Measurements from ENCODE around the gene CCDC190.
"Not testable (repeated sequence)": the region's sequence is repeated elsewhere in the genome, so short reads cannot be mapped to it uniquely, and the experiment has no call there.

CCDC190 gene

GRCh38 chr1:162823771-162824525, 37.0 kb downstream of the CCDC190 start:
- no peak overlapping the region for H2AFZ ChIP-seq (ENCODE audit: low read length)
- H4K20me1 ChIP-seq (ENCODE audit: insufficient read depth, low read length, poor library complexity, severe bottlenecking): no peaks in the 10 kb centered on the region
- H3K9me3 ChIP-seq (ENCODE audit: insufficient read depth, low read depth, low read length): no peaks in the 10 kb centered on the region
- no peaks in the 10 kb centered on the region for H3K4me1 ChIP-seq (ENCODE audit: insufficient read depth, low read length, poor library complexity, severe bottlenecking)
- H3K79me2 ChIP-seq (ENCODE audit: insufficient read depth, low read length): no peaks in the 10 kb centered on the region
- no peaks in the 10 kb centered on the region for H3K27me3 ChIP-seq (ENCODE audit: insufficient read depth, low read length, poor library complexity, severe bottlenecking)
- no peaks in the 10 kb centered on the region for H3F3A ChIP-seq (ENCODE audit: low read depth)
- H3K9me2 ChIP-seq (replicated peaks; ENCODE audit: low read depth, low read length): no peaks in the 10 kb centered on the region
- no peak for TF ChIP-seq EZH2phosphoT487 (IDR thresholded peaks at IDR 0.05; ENCODE audit: borderline replicate concordance)
- TF ChIP-seq, protein P1, sequence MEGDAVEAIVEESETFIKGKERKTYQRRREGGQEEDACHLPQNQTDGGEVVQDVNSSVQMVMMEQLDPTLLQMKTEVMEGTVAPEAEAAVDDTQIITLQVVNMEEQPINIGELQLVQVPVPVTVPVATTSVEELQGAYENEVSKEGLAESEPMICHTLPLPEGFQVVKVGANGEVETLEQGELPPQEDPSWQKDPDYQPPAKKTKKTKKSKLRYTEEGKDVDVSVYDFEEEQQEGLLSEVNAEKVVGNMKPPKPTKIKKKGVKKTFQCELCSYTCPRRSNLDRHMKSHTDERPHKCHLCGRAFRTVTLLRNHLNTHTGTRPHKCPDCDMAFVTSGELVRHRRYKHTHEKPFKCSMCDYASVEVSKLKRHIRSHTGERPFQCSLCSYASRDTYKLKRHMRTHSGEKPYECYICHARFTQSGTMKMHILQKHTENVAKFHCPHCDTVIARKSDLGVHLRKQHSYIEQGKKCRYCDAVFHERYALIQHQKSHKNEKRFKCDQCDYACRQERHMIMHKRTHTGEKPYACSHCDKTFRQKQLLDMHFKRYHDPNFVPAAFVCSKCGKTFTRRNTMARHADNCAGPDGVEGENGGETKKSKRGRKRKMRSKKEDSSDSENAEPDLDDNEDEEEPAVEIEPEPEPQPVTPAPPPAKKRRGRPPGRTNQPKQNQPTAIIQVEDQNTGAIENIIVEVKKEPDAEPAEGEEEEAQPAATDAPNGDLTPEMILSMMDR (conservative IDR thresholded peaks at IDR 0.05; ENCODE audit: low read length): no peak
- no peak overlapping the region for H3K4me2 ChIP-seq (ENCODE audit: low read depth, low read length, poor library complexity, severe bottlenecking)
- no peak overlapping the region for H3K4me3 ChIP-seq (ENCODE audit: low read length, poor library complexity, severe bottlenecking)
- H3K9ac ChIP-seq (ENCODE audit: low read depth, low read length, poor library complexity, severe bottlenecking): no peak overlapping the region
- no peaks in the 10 kb centered on the region for H3K36me3 ChIP-seq (ENCODE audit: insufficient read depth, low read length)

DNA sequence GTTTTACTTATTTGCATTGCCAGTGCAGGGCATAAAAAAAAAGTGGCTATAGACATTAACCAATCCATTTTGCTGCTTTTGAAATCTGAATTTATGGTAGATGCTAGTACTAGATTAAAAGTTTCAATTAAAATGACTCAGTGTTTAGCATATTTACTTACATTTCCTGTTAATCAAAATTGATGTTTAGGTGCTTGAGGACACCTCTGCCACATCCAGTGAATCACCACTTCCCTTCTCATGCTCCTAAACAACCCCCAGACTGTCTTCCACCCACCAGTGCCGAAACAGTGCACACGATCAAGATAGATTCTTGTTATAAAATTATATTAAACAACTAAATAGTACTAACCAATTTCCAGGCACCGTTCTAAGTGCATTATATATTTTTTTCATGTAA, 37.7 kb downstream of the CCDC190 start:
- Histone ChIP-seq H3K79me2 (ENCODE audit: insufficient read depth, low read length) (no peaks in the 10 kb centered on the region), H3K4me2 (ENCODE audit: low read depth, low read length, poor library complexity, severe bottlenecking) (no peak overlapping the region), H3F3A (ENCODE audit: low read depth) (no peaks in the 10 kb centered on the region), H3K9me2 (replicated peaks; ENCODE audit: low read depth, low read length) (no peaks in the 10 kb centered on the region), H3K9ac (ENCODE audit: low read depth, low read length, poor library complexity, severe bottlenecking) (no peak overlapping the region), H3K9me3 (ENCODE audit: insufficient read depth, low read depth, low read length) (no peaks in the 10 kb centered on the region), H2AFZ (ENCODE audit: low read length) (no peak overlapping the region), H4K20me1 (ENCODE audit: insufficient read depth, low read length, poor library complexity, severe bottlenecking) (no peaks in the 10 kb centered on the region), H3K27me3 (ENCODE audit: insufficient read depth, low read length, poor library complexity, severe bottlenecking) (no peaks in the 10 kb centered on the region), H3K36me3 (ENCODE audit: insufficient read depth, low read length) (no peaks in the 10 kb centered on the region), H3K4me3 (ENCODE audit: low read length, poor library complexity, severe bottlenecking) (no peak overlapping the region), H3K4me1 (ENCODE audit: insufficient read depth, low read length, poor library complexity, severe bottlenecking) (no peaks in the 10 kb centered on the region)
- TF ChIP-seq, protein P1 (conservative IDR thresholded peaks at IDR 0.05; ENCODE audit: low read length): no peak
- no peak for TF ChIP-seq EZH2phosphoT487 (IDR thresholded peaks at IDR 0.05; ENCODE audit: borderline replicate concordance)

- Histone ChIP-seq H3K4me3 (ENCODE audit: low read length, poor library complexity, severe bottlenecking) (no peak overlapping the region), H3K36me3 (ENCODE audit: insufficient read depth, low read length) (no peaks in the 10 kb centered on the region), H3K9me3 (ENCODE audit: insufficient read depth, low read depth, low read length) (no peaks in the 10 kb centered on the region), H3K27me3 (ENCODE audit: insufficient read depth, low read length, poor library complexity, severe bottlenecking) (no peaks in the 10 kb centered on the region), H3F3A (ENCODE audit: low read depth) (no peaks in the 10 kb centered on the region), H2AFZ (ENCODE audit: low read length) (no peak overlapping the region), H3K79me2 (ENCODE audit: insufficient read depth, low read length) (no peaks in the 10 kb centered on the region), H3K4me1 (ENCODE audit: insufficient read depth, low read length, poor library complexity, severe bottlenecking) (no peaks in the 10 kb centered on the region), H4K20me1 (ENCODE audit: insufficient read depth, low read length, poor library complexity, severe bottlenecking) (no peaks in the 10 kb centered on the region), H3K9ac (ENCODE audit: low read depth, low read length, poor library complexity, severe bottlenecking) (no peak overlapping the region), H3K4me2 (ENCODE audit: low read depth, low read length, poor library complexity, severe bottlenecking) (no peak overlapping the region), H3K9me2 (replicated peaks; ENCODE audit: low read depth, low read length) (no peaks in the 10 kb centered on the region)
- no peak for TF ChIP-seq EZH2phosphoT487 (IDR thresholded peaks at IDR 0.05; ENCODE audit: borderline replicate concordance)
- TF ChIP-seq, protein P1 (conservative IDR thresholded peaks at IDR 0.05; ENCODE audit: low read length): no peak
These were observed 38.4 kb downstream of the CCDC190 start for GRCh38 chr1:162822391-162823200.

GRCh38 chr1:162818666-162819065, 42.3 kb downstream of the CCDC190 start:
- not testable (repeated sequence) for H3K27me3 ChIP-seq (ENCODE audit: insufficient read depth, low read length, poor library complexity, severe bottlenecking); H3K4me2 ChIP-seq (ENCODE audit: low read depth, low read length, poor library complexity, severe bottlenecking); H4K20me1 ChIP-seq (ENCODE audit: insufficient read depth, low read length, poor library complexity, severe bottlenecking); H3K9ac ChIP-seq (ENCODE audit: low read depth, low read length, poor library complexity, severe bottlenecking); H3K9me3 ChIP-seq (ENCODE audit: insufficient read depth, low read depth, low read length); H3F3A ChIP-seq (ENCODE audit: low read depth); H3K79me2 ChIP-seq (ENCODE audit: insufficient read depth, low read length); H3K9me2 ChIP-seq (replicated peaks; ENCODE audit: low read depth, low read length); H2AFZ ChIP-seq (ENCODE audit: low read length); H3K36me3 ChIP-seq (ENCODE audit: insufficient read depth, low read length); H3K4me3 ChIP-seq (ENCODE audit: low read length, poor library complexity, severe bottlenecking); H3K4me1 ChIP-seq (ENCODE audit: insufficient read depth, low read length, poor library complexity, severe bottlenecking)

DNA sequence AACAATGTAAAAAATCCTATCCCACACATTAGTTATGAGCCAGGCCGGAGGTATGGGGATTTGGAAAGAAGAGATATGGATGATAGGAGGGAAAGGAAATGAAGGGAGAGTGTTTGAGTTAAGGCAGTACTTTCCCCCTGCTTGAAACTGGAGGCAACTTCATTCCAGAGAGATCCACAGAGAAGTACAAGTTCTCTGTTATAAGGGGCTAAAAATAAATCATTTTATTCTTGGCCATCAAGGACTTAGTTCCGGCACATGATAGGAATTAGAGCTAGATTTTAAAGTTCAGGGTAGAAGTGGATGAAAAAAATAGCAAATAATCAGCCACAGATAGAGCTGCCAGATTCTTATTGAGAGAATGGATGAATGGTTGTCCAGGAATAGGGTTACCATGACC, 42.8 kb downstream of the CCDC190 start:
- H3K4me2 ChIP-seq (ENCODE audit: low read depth, low read length, poor library complexity, severe bottlenecking); H4K20me1 ChIP-seq (ENCODE audit: insufficient read depth, low read length, poor library complexity, severe bottlenecking); H3K27me3 ChIP-seq (ENCODE audit: insufficient read depth, low read length, poor library complexity, severe bottlenecking); H3K9me3 ChIP-seq (ENCODE audit: insufficient read depth, low read depth, low read length); H3F3A ChIP-seq (ENCODE audit: low read depth); H3K9me2 ChIP-seq (replicated peaks; ENCODE audit: low read depth, low read length); H3K36me3 ChIP-seq (ENCODE audit: insufficient read depth, low read length); H3K9ac ChIP-seq (ENCODE audit: low read depth, low read length, poor library complexity, severe bottlenecking); H3K4me1 ChIP-seq (ENCODE audit: insufficient read depth, low read length, poor library complexity, severe bottlenecking); H2AFZ ChIP-seq (ENCODE audit: low read length); H3K79me2 ChIP-seq (ENCODE audit: insufficient read depth, low read length); H3K4me3 ChIP-seq (ENCODE audit: low read length, poor library complexity, severe bottlenecking): not testable (repeated sequence)
